Jurkat, Clone E6-1 (cell line): ENCODE results near the gene RAF1.
"Not testable (repeated sequence)": the region's sequence is repeated elsewhere in the genome, so short reads cannot be mapped to it uniquely, and the experiment has no call there.

ENCODE experiments used
- DNase-seq: peaks from one replicate; pipeline ENCODE4 v3.0.0-alpha.2; 2011; ENCODE audit warnings: low read depth, low spot score
- H3K4me3 ChIP-seq: 2 replicates; pipeline ENCODE4 v1.5.1; 2011; ENCODE audit warnings: mild to moderate bottlenecking, low read length, control low read depth, moderate library complexity

The RAF1 gene

DNA sequence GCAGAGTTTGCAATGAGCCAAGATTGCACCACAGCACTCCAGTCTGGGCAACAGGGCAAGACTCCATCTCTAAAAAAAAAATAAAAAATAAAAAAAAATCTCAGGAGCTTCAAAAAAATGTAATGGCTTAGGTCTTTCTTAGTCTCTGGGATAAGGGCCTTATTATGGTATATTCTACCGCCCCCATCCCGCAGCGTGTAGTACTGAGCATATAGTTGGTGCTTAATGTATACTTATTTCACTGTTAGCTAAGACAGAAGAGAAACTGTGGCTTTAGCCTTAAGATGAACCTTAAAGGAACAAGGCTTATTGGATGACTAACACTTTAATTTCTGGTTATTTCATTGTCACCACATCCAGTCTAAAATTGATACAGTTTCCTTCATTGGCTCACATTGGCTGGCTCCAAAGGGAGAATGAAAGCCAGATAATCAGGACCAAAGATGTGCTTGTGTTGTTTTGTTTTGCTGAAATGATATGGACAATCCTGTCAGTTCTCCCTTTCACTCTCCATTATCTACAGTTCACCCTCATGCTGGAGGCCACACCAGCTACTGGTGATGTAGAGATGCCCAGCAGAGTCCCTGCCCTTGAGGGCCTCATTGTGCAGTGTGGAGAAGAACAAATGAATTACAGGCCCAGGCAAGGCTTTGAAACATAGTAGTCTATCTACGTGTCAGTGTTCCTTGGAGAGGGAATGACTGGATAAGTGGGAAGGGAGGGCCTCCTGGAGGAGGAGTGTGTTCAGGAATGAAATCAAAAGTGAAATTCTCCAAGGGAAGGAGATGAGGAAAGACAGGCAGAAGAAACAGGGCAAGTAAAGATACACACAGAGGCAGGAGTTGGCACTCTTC, 17.4 kb upstream of the RAF1 start:
- DNase-seq = no peak

GRCh38 chr3:12679468-12679867, 15.6 kb upstream of the RAF1 start:
- H3K4me3 ChIP-seq = no peak overlapping the region
- DNase-seq = no peak

More for the DNA sequence above, 17.4 kb upstream of the RAF1 start:
- H3K4me3 ChIP-seq = no peak overlapping the region

GRCh38 chr3:12677616-12678015, 13.7 kb upstream of the RAF1 start:
- H3K4me3 ChIP-seq = no peak overlapping the region
- no peak for DNase-seq

- H3K4me3 ChIP-seq = no peak overlapping the region
- DNase-seq = no peak
Observed at GRCh38 chr3:12675115-12675810, 11.3 kb upstream of the RAF1 start.

GRCh38 chr3:12673956-12674736, 10.2 kb upstream of the RAF1 start:
- DNase-seq, H3K4me3 ChIP-seq: not testable (repeated sequence)

- no peak for DNase-seq
- no peak overlapping the region for H3K4me3 ChIP-seq
Observed at GRCh38 chr3:12671120-12671450, 7.2 kb upstream of the RAF1 start.

DNA sequence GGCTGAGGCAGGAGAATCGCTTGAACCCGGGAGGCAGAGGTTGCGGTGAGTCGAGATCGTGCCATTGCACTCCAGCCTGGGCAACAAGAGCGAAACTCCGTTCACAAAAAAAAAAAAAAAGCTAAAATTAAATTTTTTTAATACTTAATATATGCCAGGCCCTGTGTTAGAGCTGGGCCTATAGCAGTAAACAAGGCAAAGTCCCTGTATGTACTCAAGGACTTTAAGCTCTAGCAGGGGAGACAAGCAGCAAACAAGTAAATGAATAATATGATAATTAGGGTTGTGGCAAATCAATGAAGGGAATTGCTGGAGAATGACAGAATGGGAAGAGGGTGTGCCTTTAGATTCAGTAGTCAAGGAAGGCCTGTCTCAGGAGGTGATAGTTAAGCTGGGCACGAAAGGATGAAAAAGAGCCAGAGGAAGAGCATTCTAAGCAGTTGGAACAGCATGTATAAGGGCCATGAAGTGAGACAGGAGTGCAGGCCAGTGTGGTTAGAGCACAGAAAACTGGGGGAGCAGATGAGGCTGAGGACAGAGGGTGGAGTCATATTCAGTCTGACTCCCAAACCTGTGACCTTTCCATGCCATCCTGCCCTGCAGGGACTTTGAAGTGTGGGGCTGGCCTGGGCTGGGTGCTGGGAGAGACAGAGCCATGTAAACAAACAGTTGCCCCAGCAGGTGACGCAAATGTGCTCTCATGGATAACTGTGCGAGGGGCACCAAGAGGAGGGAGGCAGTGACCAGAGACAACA, 6.6 kb upstream of the RAF1 start:
- no peak overlapping the region for H3K4me3 ChIP-seq
- DNase-seq = no peak

GRCh38 chr3:12663401-12663935, 449 bp downstream of the RAF1 start:
- peak overlapping the region; percentile 67 for H3K4me3 ChIP-seq
- no peak for DNase-seq

- peak overlapping the region; percentile 67 for H3K4me3 ChIP-seq
- DNase-seq = peak; percentile 46
Observed at GRCh38 chr3:12662593-12663400, 1.1 kb downstream of the RAF1 start.

DNA sequence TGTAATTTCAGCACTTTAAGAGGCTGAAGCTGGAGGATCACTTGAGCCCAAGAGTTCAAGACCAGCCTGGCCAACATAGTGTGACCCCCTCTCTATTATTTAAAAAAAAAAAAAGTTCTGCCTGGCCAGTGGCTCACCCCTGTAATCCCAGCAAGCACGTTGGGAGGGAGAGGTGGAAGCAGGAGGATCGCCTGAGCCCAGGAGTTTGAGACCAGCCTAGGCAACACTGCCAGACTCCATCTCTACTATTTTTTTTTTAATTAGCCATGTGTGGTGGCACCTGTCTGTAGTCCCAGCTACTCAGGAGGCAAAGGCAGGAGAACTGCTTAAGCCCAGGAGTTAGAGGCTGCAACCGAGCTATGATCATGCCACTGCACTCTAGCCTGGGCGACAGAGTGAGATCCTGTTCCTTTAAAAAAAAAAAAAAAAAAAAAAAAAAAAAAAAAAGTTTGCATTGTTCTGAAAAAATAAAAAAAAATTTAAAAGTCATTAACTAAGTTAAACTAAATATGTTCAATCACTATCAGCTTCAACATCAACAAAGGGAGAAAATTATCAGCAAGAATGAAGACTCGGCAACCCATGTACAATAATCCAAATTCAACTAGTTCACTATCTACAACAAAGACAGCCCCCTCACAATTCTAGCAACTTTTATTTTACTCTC, 1.9 kb downstream of the RAF1 start:
- peak overlapping the region; percentile 67 for H3K4me3 ChIP-seq
- no peak for DNase-seq

GRCh38 chr3:12661375-12661774, 2.5 kb downstream of the RAF1 start:
- not testable (repeated sequence) for DNase-seq, H3K4me3 ChIP-seq

DNA sequence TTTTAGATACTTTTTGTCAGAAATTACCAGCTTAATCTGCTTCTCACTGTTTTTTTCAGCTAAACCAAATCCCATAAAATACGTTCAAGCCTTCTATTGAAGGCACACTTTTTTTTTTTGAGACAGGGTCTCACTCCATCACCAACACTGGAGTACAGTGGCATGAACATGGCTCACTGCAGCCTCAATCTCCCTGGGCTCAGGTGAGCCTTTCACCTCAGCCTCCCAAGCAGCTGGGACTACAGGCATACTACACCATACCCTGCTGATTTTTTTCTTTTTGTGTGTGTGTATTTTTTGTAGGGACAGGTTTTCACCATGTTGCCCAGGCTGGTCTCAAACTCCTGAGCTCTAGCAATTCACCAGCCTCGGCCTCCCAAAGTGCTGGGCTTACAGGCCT, 3.7 kb downstream of the RAF1 start:
- no peak overlapping the region for H3K4me3 ChIP-seq

DNA sequence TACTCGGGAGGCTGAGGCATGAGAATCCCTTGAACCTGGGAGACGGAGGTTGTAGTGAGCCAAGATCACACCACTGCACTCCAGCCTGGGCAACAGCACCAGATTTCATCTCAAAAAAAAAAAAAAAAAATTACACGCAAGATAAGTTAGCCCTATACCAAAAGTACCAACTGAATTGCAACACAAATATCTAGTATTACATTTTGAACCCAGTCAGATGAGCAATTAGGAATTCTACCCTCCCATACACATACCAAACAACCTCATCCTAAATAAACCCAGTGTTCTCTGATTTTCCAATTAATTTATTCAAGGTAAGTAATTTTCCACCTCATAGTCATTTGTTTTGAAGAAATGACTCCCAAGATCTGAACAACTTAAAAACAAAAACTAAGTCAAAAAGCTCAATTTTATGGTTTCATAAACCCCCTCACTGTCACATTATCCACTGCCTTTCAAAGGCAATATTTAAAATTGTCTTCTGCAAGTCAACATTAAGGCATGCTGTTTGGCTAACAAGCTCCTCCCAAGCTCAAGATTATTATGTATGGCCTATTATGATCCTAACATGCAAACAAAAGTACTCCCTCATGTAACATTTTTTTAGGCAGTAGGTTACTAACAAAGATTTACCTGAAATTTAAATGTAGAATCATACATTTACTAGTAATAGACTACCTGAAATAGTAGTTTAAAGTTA, 4.5 kb downstream of the RAF1 start:
- H3K4me3 ChIP-seq = no peak overlapping the region
- DNase-seq = no peak

More for the DNA sequence above, 3.7 kb downstream of the RAF1 start:
- no peak for DNase-seq

DNA sequence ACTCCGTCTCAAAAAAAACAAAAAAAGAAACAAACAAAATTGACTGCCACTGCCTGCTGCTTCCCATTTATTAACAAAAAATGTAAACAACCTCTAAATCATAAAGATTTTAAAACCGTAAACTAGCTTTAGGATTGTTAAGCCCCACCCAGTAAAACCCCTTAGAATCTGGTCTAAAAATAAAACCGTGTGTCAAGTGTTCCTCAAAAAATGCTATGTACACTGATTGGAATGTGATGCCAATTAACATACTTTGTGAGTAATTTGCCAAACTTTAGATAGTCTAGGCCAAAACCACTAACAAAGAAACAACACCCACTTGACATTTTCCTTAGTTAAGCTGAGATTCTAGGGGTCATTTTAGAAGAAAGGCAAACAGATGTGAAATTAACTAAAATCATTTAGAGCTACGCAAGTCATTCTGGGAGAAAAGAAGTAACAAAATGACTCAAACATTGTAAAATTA, 5.3 kb downstream of the RAF1 start:
- DNase-seq = no peak
- no peak overlapping the region for H3K4me3 ChIP-seq

GRCh38 chr3:12656850-12657249, 7.1 kb downstream of the RAF1 start:
- DNase-seq = no peak
- H3K4me3 ChIP-seq = no peak overlapping the region

GRCh38 chr3:12656193-12656592, 7.7 kb downstream of the RAF1 start:
- DNase-seq = no peak
- no peak overlapping the region for H3K4me3 ChIP-seq

DNA sequence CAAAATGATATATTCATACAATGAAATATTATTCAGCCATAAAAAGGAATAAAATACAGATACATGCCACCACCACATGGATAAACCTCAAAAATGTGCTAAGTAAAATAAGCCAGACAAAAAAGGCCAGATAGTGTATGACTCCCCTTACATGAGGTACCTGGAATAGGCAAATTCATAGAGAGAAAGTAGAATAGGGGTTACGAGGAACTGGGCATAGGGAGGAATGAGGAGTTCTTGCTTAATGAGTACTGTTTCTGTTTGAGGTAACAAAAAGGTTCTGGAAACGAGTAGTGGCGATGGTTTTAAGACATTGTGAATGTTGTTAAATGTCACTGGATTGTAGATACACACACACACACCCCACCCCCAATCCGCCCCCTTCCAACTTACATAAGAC, 8.2 kb downstream of the RAF1 start:
- H3K4me3 ChIP-seq = no peak overlapping the region
- no peak for DNase-seq
